Astrocyte (in vitro differentiated cells and primary cell): Measurements from ENCODE around the gene EIF3D. TPM values are rescaled to one million over a fixed set of nuclear protein-coding genes. Genes with fewer than 3 reads are reported as not detected.
A peak's percentile ranks its signal among the peaks of the same experiment; 100 is the strongest.

Experiments used
- DNase-seq: peaks from one replicate; pipeline ENCODE4 v3.0.0-alpha.2; 2010; ENCODE audit warnings: low read depth
- FAIRE-seq: peaks from 2 replicates; lab custom pipeline; 2011; peaks lifted over from hg19 to GRCh38; lab: Jason Lieb, UNC
- H2AFZ ChIP-seq: 2 replicates; pipeline ENCODE4 v1.6.0; 2012; ENCODE audit warnings: low read depth, low read length, inconsistent platforms
- H3K27ac ChIP-seq: 2 replicates; pipeline ENCODE4 v1.5.1; 2011; ENCODE audit warnings: low read depth, low read length, inconsistent platforms
- H3K27me3 ChIP-seq: 2 replicates; pipeline ENCODE4 v1.6.0; 2011; ENCODE audit warnings: low read length, inconsistent platforms; ENCODE audit not compliant: insufficient read depth
- H3K36me3 ChIP-seq: 2 replicates; pipeline ENCODE4 v1.5.1; 2011; ENCODE audit warnings: low read length, inconsistent platforms; ENCODE audit not compliant: insufficient read depth
- H3K4me1 ChIP-seq: 2 replicates; pipeline ENCODE4 v1.5.1; 2011; ENCODE audit warnings: low read length, inconsistent platforms; ENCODE audit not compliant: insufficient read depth
- H3K4me2 ChIP-seq: 2 replicates; pipeline ENCODE4 v1.6.0; 2012; ENCODE audit warnings: low read length, inconsistent platforms
- H3K4me3 ChIP-seq: 2 replicates; pipeline ENCODE4 v1.5.1; 2011; ENCODE audit warnings: low read depth, mild to moderate bottlenecking, low read length, inconsistent platforms; ENCODE audit not compliant: insufficient read depth
- H3K79me2 ChIP-seq: 2 replicates; pipeline ENCODE4 v1.6.0; 2012; ENCODE audit warnings: mild to moderate bottlenecking, low read length, inconsistent platforms; ENCODE audit not compliant: insufficient read depth
- H3K9ac ChIP-seq: 2 replicates; pipeline ENCODE4 v1.6.0; 2012; ENCODE audit warnings: mild to moderate bottlenecking, low read length, inconsistent platforms
- H3K9me3 ChIP-seq: 2 replicates; pipeline ENCODE4 v1.5.1; 2012; ENCODE audit warnings: low read depth, mild to moderate bottlenecking, low read length, inconsistent platforms; ENCODE audit not compliant: insufficient read depth
- H4K20me1 ChIP-seq: 2 replicates; pipeline ENCODE4 v1.6.0; 2012; ENCODE audit warnings: low read length, inconsistent platforms; ENCODE audit not compliant: insufficient read depth
- H3K27ac Mint-ChIP-seq: one replicate; pipeline ENCODE4 v1.8.0; 2021; ENCODE audit warnings: mild to moderate bottlenecking, mixed read lengths; ENCODE audit not compliant: unreplicated experiment
- H3K27me3 Mint-ChIP-seq: one replicate; pipeline ENCODE4 v1.8.0; 2021; ENCODE audit warnings: low read depth, mixed read lengths; ENCODE audit not compliant: unreplicated experiment
- H3K36me3 Mint-ChIP-seq: one replicate; pipeline ENCODE4 v1.8.0; 2021; ENCODE audit warnings: low read depth, mixed read lengths; ENCODE audit not compliant: unreplicated experiment
- H3K4me1 Mint-ChIP-seq: one replicate; pipeline ENCODE4 v1.8.0; 2021; ENCODE audit warnings: low read depth, mixed read lengths; ENCODE audit not compliant: unreplicated experiment
- H3K4me3 Mint-ChIP-seq: one replicate; pipeline ENCODE4 v1.8.0; 2021; ENCODE audit warnings: mild to moderate bottlenecking, moderate library complexity, mixed read lengths; ENCODE audit not compliant: unreplicated experiment
- H3K9me3 Mint-ChIP-seq: one replicate; pipeline ENCODE4 v1.8.0; 2021; ENCODE audit warnings: mild to moderate bottlenecking, mixed read lengths; ENCODE audit not compliant: unreplicated experiment
- CTCF ChIP-seq: IDR thresholded peaks from 2 replicates; pipeline ENCODE4 v1.5.1; 2011; ENCODE audit warnings: low read depth, mild to moderate bottlenecking, inconsistent platforms, low read length, moderate library complexity; ENCODE audit not compliant: insufficient read depth
- EZH2 ChIP-seq: IDR thresholded peaks from 2 replicates; pipeline ENCODE4 v1.6.1; 2012; ENCODE audit warnings: mild to moderate bottlenecking, low read length, inconsistent platforms; ENCODE audit not compliant: insufficient read depth
- total RNA-seq: library from RNA; stranded (reverse); gene quantifications from 2 replicates; pipeline ENCODE4 v1.2.1, GENCODE V29; 2021

The EIF3D gene
- total RNA-seq, 1 donor from 2014 or later: 168 TPM

DNA sequence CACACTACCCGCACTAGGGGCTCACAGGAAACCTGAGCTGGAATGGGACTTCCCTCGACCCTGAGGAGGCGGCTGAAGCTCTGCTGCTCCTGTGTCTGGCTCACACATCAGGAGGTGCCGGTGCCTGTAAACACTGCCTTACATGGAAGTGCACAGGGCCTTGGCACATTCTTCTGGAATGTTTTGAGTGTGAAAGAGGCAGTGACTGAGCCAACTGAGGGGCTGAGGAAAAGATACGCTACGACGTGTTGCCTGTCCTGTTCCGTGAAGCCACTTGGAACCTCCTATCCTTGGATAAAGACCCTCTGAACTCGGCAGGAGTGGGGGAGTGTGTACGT is 58.0 kb downstream of the EIF3D start:
- no peaks in the 10 kb centered on the region for H3K9me3 ChIP-seq
- H3K4me1 ChIP-seq: peaks cover 60% of the 10 kb centered on the region
- H3K27me3 ChIP-seq: no peaks in the 10 kb centered on the region
- Mint-ChIP-seq H3K27ac (peak overlapping the region; percentile 70), H3K4me3 (no peak overlapping the region), H3K27me3 (no peaks in the 10 kb centered on the region), H3K9me3 (no peaks in the 10 kb centered on the region), H3K4me1 (peaks cover 50% of the 10 kb centered on the region), H3K36me3 (peaks cover 18% of the 10 kb centered on the region)
- TF ChIP-seq EZH2 (no peak), CTCF (no peak)
- DNase-seq: peak; percentile 77
- H2AFZ ChIP-seq: no peak overlapping the region
- FAIRE-seq: no peak
- peak overlapping the region; percentile 71 for H3K9ac ChIP-seq
- H3K4me2 ChIP-seq: peak overlapping the region; percentile 61
- no peaks in the 10 kb centered on the region for H4K20me1 ChIP-seq
- H3K79me2 ChIP-seq: peaks cover 36% of the 10 kb centered on the region
- H3K27ac ChIP-seq: peak overlapping the region; percentile 81
- peaks cover 8% of the 10 kb centered on the region for H3K36me3 ChIP-seq
- H3K4me3 ChIP-seq: peak overlapping the region; percentile 1

DNA sequence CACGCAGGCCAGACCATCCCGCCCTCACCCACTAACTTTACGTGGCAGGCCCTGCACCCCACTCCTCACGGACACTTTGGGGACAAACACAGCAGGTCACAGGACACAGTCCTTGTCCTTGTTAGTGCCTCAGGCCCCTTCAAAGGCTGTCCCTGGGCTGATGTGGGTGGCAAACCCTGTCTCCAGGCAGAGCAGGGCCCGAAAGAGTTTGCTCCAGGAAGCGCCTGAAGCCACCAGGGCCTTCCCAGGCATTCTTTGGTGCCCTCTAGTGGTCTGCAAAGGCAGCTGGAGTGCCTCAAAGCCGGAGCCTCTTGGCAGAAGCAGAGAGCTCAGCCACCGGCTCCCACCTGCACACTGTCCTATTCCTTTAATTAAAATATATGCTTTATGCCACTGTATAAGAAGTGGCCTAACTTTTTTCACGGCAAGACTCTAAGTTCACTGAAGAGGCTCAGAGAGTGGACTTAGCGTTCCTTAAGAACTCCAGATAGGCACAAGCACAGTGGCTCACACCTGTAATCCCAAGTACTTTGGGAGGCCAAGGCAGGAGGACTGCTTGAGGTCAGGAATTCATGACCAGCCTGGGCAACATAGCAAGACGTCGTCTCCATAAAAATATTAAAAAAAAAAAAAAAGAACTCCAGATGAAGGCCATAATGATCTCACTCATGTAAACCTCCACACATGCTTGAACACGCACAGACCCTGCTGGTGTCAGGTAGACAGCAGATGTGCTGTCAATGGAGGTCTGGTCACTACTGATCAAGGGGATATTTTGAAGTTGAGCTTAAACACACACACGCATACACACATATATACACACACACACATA is 58.6 kb downstream of the EIF3D start:
- peak overlapping the region; percentile 1 for H3K4me3 ChIP-seq
- peaks cover 66% of the 10 kb centered on the region for H3K4me1 ChIP-seq
- Mint-ChIP-seq H3K4me3 (peak overlapping the region; percentile 47), H3K9me3 (no peaks in the 10 kb centered on the region), H3K4me1 (peaks cover 55% of the 10 kb centered on the region), H3K27me3 (no peaks in the 10 kb centered on the region), H3K36me3 (peaks cover 12% of the 10 kb centered on the region), H3K27ac (peak overlapping the region; percentile 86)
- no peak overlapping the region for H2AFZ ChIP-seq
- no peaks in the 10 kb centered on the region for H4K20me1 ChIP-seq
- peak overlapping the region; percentile 61 for H3K4me2 ChIP-seq
- FAIRE-seq: peak; percentile 89
- TF ChIP-seq CTCF (peak; percentile 92), EZH2 (no peak)
- H3K27me3 ChIP-seq: no peaks in the 10 kb centered on the region
- H3K9ac ChIP-seq: peak overlapping the region; percentile 71
- H3K79me2 ChIP-seq: peaks cover 38% of the 10 kb centered on the region
- DNase-seq: peak; percentile 76
- H3K27ac ChIP-seq: peak overlapping the region; percentile 81
- no peaks in the 10 kb centered on the region for H3K9me3 ChIP-seq
- H3K36me3 ChIP-seq: peaks cover 2% of the 10 kb centered on the region
